ENCODE data around the gene MEGF6. TPM values are rescaled to one million over a fixed set of nuclear protein-coding genes. Genes with fewer than 3 reads are reported as not detected.
A peak's percentile ranks its signal among the peaks of the same experiment; 100 is the strongest.

Gene MEGF6
- total RNA-seq, 1 donor from 2014 or later: 9.5 TPM

DNA sequence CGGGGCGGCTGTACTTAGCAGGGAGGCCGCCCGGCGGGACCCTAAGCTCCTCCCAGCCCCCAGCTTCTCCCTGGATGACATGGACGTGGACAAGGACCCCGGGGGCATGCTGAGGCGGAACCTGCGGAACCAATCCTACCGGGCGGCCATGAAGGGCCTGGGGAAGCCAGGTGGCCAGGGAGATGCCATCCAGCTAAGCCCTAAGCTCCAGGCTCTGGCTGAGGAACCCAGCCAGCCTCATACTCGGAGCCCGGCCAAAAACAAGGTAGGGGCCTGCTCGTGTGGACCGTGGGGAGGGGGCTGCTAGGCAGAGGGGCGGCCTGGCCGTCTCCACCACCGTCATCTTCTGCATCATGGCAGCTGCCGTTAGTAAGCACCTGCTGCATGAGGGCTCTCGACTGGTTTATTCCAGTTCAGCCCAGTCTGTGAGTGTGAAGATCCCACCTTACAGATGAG, 147.9 kb downstream of the MEGF6 start:
- H3K4me1 ChIP-seq: peaks cover 28% of the 10 kb centered on the region
- DNase-seq: no peak
- TF ChIP-seq, protein P1, sequence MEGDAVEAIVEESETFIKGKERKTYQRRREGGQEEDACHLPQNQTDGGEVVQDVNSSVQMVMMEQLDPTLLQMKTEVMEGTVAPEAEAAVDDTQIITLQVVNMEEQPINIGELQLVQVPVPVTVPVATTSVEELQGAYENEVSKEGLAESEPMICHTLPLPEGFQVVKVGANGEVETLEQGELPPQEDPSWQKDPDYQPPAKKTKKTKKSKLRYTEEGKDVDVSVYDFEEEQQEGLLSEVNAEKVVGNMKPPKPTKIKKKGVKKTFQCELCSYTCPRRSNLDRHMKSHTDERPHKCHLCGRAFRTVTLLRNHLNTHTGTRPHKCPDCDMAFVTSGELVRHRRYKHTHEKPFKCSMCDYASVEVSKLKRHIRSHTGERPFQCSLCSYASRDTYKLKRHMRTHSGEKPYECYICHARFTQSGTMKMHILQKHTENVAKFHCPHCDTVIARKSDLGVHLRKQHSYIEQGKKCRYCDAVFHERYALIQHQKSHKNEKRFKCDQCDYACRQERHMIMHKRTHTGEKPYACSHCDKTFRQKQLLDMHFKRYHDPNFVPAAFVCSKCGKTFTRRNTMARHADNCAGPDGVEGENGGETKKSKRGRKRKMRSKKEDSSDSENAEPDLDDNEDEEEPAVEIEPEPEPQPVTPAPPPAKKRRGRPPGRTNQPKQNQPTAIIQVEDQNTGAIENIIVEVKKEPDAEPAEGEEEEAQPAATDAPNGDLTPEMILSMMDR (IDR thresholded peaks at IDR 0.05; ENCODE audit: borderline replicate concordance): no peak
- H3K27ac ChIP-seq (replicated peaks): no peak overlapping the region
- H3K4me3 ChIP-seq: no peak overlapping the region
- H3K36me3 ChIP-seq: no peaks in the 10 kb centered on the region
- intact Hi-C loops (cut with micrococcal nuclease): no loop called here
- H3K9me3 ChIP-seq (replicated peaks): no peaks in the 10 kb centered on the region
- H3K27me3 ChIP-seq (ENCODE audit: low read depth): no peaks in the 10 kb centered on the region

DNA sequence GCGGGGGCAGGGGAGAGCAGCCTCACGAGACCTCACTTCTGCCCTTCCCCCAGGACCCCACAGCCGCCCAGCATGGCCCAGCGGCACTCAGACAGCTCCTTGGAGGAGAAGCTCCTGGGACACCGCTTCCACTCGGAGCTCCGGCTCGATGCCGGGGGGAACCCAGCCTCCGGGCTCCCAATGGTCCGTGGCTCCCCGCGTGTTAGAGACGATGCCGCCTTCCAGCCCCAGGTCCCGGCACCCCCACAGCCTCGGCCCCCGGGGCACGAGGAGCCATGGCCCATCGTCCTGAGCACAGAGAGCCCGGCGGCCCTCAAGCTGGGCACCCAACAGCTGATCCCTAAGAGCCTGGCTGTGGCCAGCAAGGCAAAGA, 148.3 kb downstream of the MEGF6 start:
- peaks cover 32% of the 10 kb centered on the region for H3K4me1 ChIP-seq
- no peaks in the 10 kb centered on the region for H3K9me3 ChIP-seq (replicated peaks)
- no peak overlapping the region for H3K4me3 ChIP-seq
- TF ChIP-seq, protein P1 (IDR thresholded peaks at IDR 0.05; ENCODE audit: borderline replicate concordance): no peak
- no peak for DNase-seq
- no peaks in the 10 kb centered on the region for H3K27me3 ChIP-seq (ENCODE audit: low read depth)
- intact Hi-C loops (cut with micrococcal nuclease): no loop called here
- no peak overlapping the region for H3K27ac ChIP-seq (replicated peaks)
- H3K36me3 ChIP-seq: no peaks in the 10 kb centered on the region

DNA sequence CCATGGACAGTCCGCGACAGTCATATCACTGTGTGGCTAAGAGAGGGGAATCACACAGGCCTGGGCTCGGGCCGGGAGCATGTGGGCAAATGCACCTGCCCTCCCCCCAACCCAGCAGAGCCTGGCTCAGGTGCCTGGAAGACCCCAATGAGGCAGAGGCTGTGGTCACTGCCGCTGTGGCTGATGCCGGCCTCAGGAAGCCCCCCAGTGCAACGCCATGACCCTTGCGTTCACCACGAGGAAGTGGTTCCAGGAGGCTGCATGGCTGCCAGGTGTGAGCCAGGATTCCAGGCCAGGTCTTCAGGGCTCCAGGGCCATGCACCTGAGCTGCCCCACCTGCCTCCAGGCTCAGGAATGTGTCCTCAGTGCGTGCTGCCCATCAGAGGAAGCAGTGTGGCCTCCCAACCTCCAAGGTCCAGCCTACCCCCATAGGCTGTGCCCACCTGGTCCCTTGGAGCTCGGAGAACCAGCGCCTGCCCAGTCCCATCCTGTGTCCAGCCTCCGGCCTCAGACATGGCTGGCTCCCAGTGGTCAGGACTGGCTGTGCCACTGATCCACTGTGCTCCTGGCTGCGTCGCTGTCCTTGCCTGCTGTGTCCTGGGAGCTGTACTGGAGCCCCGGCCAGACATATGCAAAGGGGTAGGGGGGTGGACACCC, 148.8 kb downstream of the MEGF6 start:
- Histone ChIP-seq H3K27me3 (ENCODE audit: low read depth) (no peaks in the 10 kb centered on the region), H3K4me3 (no peak overlapping the region), H3K27ac (replicated peaks) (no peak overlapping the region), H3K36me3 (no peaks in the 10 kb centered on the region), H3K9me3 (replicated peaks) (no peaks in the 10 kb centered on the region), H3K4me1 (peaks cover 38% of the 10 kb centered on the region)
- TF ChIP-seq, protein P1 (IDR thresholded peaks at IDR 0.05; ENCODE audit: borderline replicate concordance): no peak
- DNase-seq: peak; percentile 13
- intact Hi-C loops (cut with micrococcal nuclease): no loop called here

DNA sequence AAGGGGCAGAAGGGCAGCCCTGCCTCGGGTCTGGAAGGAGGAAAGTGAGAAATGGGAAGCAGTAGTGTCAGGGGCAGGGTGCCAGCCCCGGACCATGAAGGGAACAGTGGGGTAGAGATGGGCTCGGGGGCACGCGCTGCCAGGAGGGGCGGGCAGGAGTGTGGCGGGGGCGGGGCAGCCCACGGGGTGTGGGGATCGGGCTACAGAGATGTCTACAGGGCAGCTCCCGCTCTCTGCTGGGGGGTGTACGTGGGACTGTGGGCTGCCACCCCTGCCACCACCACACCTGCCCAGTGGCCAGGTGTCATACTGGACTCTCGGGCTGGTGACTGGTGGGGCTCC, 149.4 kb downstream of the MEGF6 start:
- H3K36me3 ChIP-seq: no peaks in the 10 kb centered on the region
- peaks cover 42% of the 10 kb centered on the region for H3K4me1 ChIP-seq
- H3K27ac ChIP-seq (replicated peaks): no peak overlapping the region
- no peaks in the 10 kb centered on the region for H3K9me3 ChIP-seq (replicated peaks)
- intact Hi-C loops (cut with micrococcal nuclease): no loop called here
- TF ChIP-seq, protein P1 (IDR thresholded peaks at IDR 0.05; ENCODE audit: borderline replicate concordance): no peak
- DNase-seq: peak; percentile 11
- H3K4me3 ChIP-seq: no peak overlapping the region
- H3K27me3 ChIP-seq (ENCODE audit: low read depth): no peaks in the 10 kb centered on the region

DNA sequence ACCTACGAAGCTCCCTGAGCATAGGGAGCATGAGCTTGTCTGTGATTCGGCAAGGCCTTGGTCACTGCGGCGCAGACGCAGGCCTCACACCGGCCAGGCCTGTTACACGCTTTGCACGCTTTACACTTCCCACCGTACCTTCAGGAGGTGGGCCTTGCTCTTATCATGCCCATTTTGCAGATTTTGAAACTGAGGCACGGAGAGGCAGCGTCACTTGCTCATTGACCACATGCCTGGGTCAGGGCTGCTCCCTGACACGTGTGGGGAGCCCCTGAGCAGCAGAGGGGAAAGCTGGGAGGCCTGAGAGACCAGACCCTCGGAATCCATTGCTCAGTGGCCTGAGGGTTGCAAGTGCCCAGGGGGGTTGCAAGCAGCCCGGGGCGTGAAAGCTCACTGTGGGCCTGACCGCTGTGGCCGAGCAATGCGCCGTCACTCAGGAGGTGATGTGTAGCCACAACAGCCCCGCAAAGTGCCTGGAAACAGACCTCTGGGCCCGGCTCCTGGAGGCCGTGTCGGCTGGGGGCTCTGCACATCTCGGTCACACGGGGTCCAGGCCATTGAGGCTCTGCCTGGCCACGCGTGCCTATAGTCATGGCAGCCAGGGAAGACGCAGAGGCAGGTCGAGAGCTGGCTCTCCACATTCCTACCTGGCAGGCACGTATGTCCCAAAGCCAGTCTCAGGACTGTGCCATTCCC, 149.9 kb downstream of the MEGF6 start:
- H3K27me3 ChIP-seq (ENCODE audit: low read depth): no peaks in the 10 kb centered on the region
- H3K9me3 ChIP-seq (replicated peaks): no peaks in the 10 kb centered on the region
- TF ChIP-seq, protein P1 (IDR thresholded peaks at IDR 0.05; ENCODE audit: borderline replicate concordance): no peak
- DNase-seq: no peak
- no peak overlapping the region for H3K4me3 ChIP-seq
- peaks cover 44% of the 10 kb centered on the region for H3K4me1 ChIP-seq
- intact Hi-C loops (cut with micrococcal nuclease): no loop called here
- no peaks in the 10 kb centered on the region for H3K36me3 ChIP-seq
- H3K27ac ChIP-seq (replicated peaks): peak overlapping the region; percentile 64
